Measurements from ENCODE around the gene CCDC50.

DNA sequence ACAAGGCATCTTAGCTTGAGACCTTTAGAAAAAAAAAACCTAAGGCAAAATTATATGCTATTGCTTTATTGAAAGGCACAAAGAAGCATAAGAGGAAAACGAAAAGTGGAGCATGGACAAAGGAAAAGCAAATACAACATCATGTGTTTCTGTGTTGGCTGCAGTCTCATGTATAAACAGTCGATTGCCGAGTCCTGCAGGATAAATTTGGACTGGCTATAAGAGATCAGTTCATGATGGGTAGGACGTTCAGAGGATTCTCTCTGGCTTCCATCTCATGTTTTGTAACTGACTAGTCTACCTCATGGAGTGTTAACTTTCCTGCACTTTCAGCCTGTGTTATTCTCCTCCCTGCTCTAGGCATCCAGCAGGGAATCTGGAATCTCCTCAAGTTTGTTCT, 21.9 kb upstream of the CCDC50 start:
- TF ChIP-seq EZH2phosphoT487 (IDR thresholded peaks at IDR 0.05; ENCODE audit: low read length): no peak
- TF ChIP-seq, protein P1, sequence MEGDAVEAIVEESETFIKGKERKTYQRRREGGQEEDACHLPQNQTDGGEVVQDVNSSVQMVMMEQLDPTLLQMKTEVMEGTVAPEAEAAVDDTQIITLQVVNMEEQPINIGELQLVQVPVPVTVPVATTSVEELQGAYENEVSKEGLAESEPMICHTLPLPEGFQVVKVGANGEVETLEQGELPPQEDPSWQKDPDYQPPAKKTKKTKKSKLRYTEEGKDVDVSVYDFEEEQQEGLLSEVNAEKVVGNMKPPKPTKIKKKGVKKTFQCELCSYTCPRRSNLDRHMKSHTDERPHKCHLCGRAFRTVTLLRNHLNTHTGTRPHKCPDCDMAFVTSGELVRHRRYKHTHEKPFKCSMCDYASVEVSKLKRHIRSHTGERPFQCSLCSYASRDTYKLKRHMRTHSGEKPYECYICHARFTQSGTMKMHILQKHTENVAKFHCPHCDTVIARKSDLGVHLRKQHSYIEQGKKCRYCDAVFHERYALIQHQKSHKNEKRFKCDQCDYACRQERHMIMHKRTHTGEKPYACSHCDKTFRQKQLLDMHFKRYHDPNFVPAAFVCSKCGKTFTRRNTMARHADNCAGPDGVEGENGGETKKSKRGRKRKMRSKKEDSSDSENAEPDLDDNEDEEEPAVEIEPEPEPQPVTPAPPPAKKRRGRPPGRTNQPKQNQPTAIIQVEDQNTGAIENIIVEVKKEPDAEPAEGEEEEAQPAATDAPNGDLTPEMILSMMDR (IDR thresholded peaks at IDR 0.05; ENCODE audit: low read length): no peak
